Kidney (tissue), 14 donors: ENCODE measurements around the gene C3orf20. TPM values are rescaled to one million over a fixed set of nuclear protein-coding genes. Genes with fewer than 3 reads are reported as not detected.

ENCODE experiments used
- DNase-seq, 5 donors: peaks; one replicate each; pipeline ENCODE4 v3.0.0-alpha.2; 2013 to 2020
- FAIRE-seq: peaks from 2 replicates; lab custom pipeline; 2012; peaks lifted over from hg19 to GRCh38; lab: Jason Lieb, UNC
- H3K27ac ChIP-seq, 2 donors: one replicate each; pipeline ENCODE4 v1.7.0; 2013; ENCODE audit warnings: low read depth in 2 of 2, low read length in 2 of 2, inconsistent platforms in 1 of 2
- H3K27me3 ChIP-seq: one replicate; pipeline ENCODE4 v1.7.1; 2013; ENCODE audit warnings: low read length, inconsistent platforms; ENCODE audit not compliant: control insufficient read depth, insufficient read depth
- H3K36me3 ChIP-seq, 3 donors: one replicate each; pipeline versions ENCODE4 v1.7.0 to v1.7.1; 2013; ENCODE audit warnings: low read length in 3 of 3, control low read depth in 1 of 3, inconsistent platforms in 1 of 3; ENCODE audit not compliant: insufficient read depth in 3 of 3, control insufficient read depth in 2 of 3
- H3K4me1 ChIP-seq, 3 donors: one replicate each; pipeline versions ENCODE4 v1.7.0 to v1.7.1; 2013; ENCODE audit warnings: low read length in 3 of 3, inconsistent platforms in 1 of 3, low read depth in 1 of 3; ENCODE audit not compliant: control insufficient read depth in 2 of 3, insufficient read depth in 2 of 3
- H3K4me3 ChIP-seq, 3 donors: one replicate each; pipeline versions ENCODE4 v1.7.0 to v1.8.1; 2013; ENCODE audit warnings: low read length in 3 of 3, control low read depth in 1 of 3, inconsistent platforms in 1 of 3
- H3K9ac ChIP-seq, 3 donors: one replicate each; pipeline versions ENCODE4 v1.7.0 to v1.7.1; 2013; ENCODE audit warnings: low read length in 3 of 3, control low read depth in 1 of 3, inconsistent platforms in 1 of 3
- H3K9me3 ChIP-seq, 3 donors: one replicate each; pipeline versions ENCODE4 v1.7.0 to v1.7.1; 2013; ENCODE audit warnings: low read length in 3 of 3, control low read depth in 1 of 3, inconsistent platforms in 1 of 3; ENCODE audit not compliant: control insufficient read depth in 2 of 3, insufficient read depth in 1 of 3
- intact Hi-C: fragments of 100-400 bp; cut with DNase I; formaldehyde crosslinking; loops from one replicate; pipeline ENCODE4 v1.11.1; 2022
- polyA plus RNA-seq: library from polyadenylated mRNA; stranded (reverse); fragments of 350-450 nt; fragmentation: Illumina TruSeq; extraction: RNeasy Lipid Tissue Mini Kit (QIAGEN cat#74804); gene quantifications from one replicate; pipeline ENCODE4 v1.2.3, GENCODE V29; 2014; ENCODE audit warnings: low read depth, low replicate concordance; ENCODE audit not compliant: insufficient read depth
- total RNA-seq: library from RNA; stranded (reverse); fragmentation: NEBNext Ultra II Directional; extraction: Animal tissue kit (Norgen Biotek cat#: 25700); gene quantifications from one replicate; pipeline ENCODE4 v1.2.1, GENCODE V29; 2021
- TF ChIP-seq, protein P1 (sequence below): IDR thresholded peaks from 3 replicates; pipeline ENCODE4 v1.5.1; 2012; ENCODE audit warnings: mild to moderate bottlenecking, moderate library complexity, borderline replicate concordance; ENCODE audit not compliant: insufficient read depth; ENCODE audit errors: extremely low read depth
- donor health status: control.
- donor health status: control.
- donor health status: control.
- donor health status: control.
- donor health status: control.
- donor health status: DM: yes; HTN: yes; CAD: no.
- donor health status: Normal renal cell carcinoma (clear cell type).

C3orf20 gene
- total and polyA plus RNA-seq, 2 donors from 2014 or later = 0.16 TPM; not detected in 1

DNA sequence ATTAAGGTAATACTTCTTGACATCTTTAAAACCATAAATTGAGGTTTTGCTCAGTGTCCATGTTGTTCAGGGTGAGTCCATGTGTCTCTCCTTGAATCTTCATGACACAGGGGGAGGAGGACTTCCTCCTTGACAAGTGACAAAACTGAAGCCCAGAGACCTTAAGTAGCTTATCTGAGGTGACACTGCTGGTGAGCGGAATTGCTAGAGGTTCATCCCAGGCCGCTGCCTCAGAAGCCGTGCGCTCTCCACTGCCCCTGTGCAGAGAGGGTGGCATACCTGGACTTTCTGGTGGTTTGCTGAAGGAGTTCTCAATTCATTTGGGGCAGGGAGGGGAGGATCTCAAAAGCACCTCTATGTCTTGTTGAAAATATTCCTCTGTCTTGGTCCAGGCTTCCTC lies 46.5 kb upstream of the C3orf20 start:
- DNase-seq = no peak
- Histone ChIP-seq H3K27ac (no peak overlapping the region), H3K4me3 (no peak overlapping the region), H3K36me3 (no peaks in the 10 kb centered on the region), H3K27me3 (no peaks in the 10 kb centered on the region), H3K4me1 (peaks cover 0 to 7% (median 0%) of the 10 kb centered on the region in 3 donors), H3K9ac (no peak overlapping the region), H3K9me3 (no peaks in the 10 kb centered on the region)
- TF ChIP-seq, protein P1, sequence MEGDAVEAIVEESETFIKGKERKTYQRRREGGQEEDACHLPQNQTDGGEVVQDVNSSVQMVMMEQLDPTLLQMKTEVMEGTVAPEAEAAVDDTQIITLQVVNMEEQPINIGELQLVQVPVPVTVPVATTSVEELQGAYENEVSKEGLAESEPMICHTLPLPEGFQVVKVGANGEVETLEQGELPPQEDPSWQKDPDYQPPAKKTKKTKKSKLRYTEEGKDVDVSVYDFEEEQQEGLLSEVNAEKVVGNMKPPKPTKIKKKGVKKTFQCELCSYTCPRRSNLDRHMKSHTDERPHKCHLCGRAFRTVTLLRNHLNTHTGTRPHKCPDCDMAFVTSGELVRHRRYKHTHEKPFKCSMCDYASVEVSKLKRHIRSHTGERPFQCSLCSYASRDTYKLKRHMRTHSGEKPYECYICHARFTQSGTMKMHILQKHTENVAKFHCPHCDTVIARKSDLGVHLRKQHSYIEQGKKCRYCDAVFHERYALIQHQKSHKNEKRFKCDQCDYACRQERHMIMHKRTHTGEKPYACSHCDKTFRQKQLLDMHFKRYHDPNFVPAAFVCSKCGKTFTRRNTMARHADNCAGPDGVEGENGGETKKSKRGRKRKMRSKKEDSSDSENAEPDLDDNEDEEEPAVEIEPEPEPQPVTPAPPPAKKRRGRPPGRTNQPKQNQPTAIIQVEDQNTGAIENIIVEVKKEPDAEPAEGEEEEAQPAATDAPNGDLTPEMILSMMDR = no peak
- FAIRE-seq = no peak
- intact Hi-C loops = no loop called here

DNA sequence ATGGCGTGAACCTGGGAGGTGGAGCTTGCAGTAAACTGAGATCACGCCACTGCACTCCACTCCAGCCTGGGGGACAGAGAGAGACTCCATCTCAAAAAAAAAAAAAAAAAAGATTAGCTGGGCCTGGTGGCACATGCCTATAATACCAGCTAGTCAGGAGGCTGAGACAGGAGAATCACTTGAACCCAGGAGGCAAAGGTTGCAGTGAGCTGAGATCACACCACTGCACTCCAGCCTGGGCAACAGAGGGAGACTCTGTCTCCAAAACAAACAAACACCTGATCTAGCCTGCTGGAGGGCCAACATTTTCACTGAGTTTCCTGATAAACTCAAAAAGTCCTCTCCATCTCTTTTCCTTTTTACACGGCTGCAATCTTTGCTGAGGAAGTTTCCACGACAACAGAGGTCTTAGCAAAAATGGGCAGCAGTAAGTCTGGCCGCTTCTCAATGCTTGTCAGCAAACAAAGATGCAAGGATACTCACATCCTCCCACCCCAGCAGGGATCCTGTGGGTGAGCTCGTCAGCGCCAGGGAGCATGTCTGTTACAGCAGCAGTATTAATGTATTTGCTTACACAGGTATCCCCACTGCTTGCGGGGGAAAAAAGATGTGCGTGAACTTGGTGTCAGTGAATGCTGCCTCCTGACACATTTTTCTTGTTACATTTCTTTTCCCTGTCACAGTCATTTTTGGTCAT lies 44.4 kb upstream of the C3orf20 start:
- intact Hi-C loops = loop anchor here (10.0 kb wide), 1 partner anchor 116 kb away; no protein-coding TSS in a partner anchor
- DNase-seq (no peak), FAIRE-seq (no peak)
- Histone ChIP-seq H3K4me3 (no peak overlapping the region), H3K27ac (no peak overlapping the region), H3K9ac (no peak overlapping the region), H3K9me3 (no peaks in the 10 kb centered on the region), H3K4me1 (no peaks in the 10 kb centered on the region), H3K27me3 (no peaks in the 10 kb centered on the region), H3K36me3 (no peaks in the 10 kb centered on the region)
- TF ChIP-seq, protein P1 = no peak

DNA sequence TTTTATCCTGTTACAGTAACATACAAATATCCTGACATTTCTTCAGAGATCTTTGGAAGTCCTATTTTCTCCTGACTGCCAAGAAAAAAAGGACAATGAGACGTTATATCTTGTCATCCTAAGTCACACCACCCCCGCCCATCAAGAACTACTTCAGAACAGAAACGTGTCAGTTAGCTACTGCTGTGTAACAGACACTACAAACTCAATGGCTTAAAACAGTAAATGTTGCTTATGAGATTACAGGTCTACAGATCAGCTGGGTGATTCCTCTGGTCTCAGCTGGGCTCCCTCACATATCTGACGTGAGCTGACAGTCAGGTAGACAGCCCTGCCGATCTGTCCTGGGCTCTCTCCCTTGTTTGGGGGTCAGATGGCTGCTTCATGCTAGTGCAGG lies 43.8 kb upstream of the C3orf20 start:
- H3K4me1 ChIP-seq = no peaks in the 10 kb centered on the region
- H3K27ac ChIP-seq = no peak overlapping the region
- DNase-seq = no peak
- H3K9me3 ChIP-seq = no peaks in the 10 kb centered on the region
- intact Hi-C loops = loop anchor here (10.0 kb wide), 1 partner anchor 116 kb away; no protein-coding TSS in a partner anchor
- FAIRE-seq = no peak
- TF ChIP-seq, protein P1 = no peak
- no peaks in the 10 kb centered on the region for H3K27me3 ChIP-seq
- no peaks in the 10 kb centered on the region for H3K36me3 ChIP-seq
- no peak overlapping the region for H3K9ac ChIP-seq
- H3K4me3 ChIP-seq = no peak overlapping the region
